ENCODE measurements around the gene LANCL2.

LANCL2 gene

GRCh38 chr7:55382251-55382650 lies 17.1 kb downstream of the LANCL2 start:
- DNase-seq (ENCODE audit: extremely low read depth, insufficient read length), result no peak
- H3K27me3 ChIP-seq (replicated peaks; ENCODE audit: control insufficient read depth, insufficient read depth, low read length), result no peaks in the 10 kb centered on the region
- no peak for TF ChIP-seq CTCF (IDR thresholded peaks at IDR 0.05; ENCODE audit: insufficient read depth, low read length, poor library complexity, severe bottlenecking)
- H3K4me3 ChIP-seq (replicated peaks; ENCODE audit: low read depth, low read length), result no peak overlapping the region
- H3K36me3 ChIP-seq (ENCODE audit: control insufficient read depth, insufficient read depth, low read length), result no peaks in the 10 kb centered on the region

GRCh38 chr7:55386541-55386940 lies 21.4 kb downstream of the LANCL2 start:
- DNase-seq (ENCODE audit: extremely low read depth, insufficient read length), result no peak
- no peak overlapping the region for H3K4me3 ChIP-seq (replicated peaks; ENCODE audit: low read depth, low read length)
- TF ChIP-seq CTCF (IDR thresholded peaks at IDR 0.05; ENCODE audit: insufficient read depth, low read length, poor library complexity, severe bottlenecking), result no peak
- H3K27me3 ChIP-seq (replicated peaks; ENCODE audit: control insufficient read depth, insufficient read depth, low read length), result no peaks in the 10 kb centered on the region
- H3K36me3 ChIP-seq (ENCODE audit: control insufficient read depth, insufficient read depth, low read length), result no peaks in the 10 kb centered on the region

- TF ChIP-seq CTCF (IDR thresholded peaks at IDR 0.05; ENCODE audit: insufficient read depth, low read length, poor library complexity, severe bottlenecking), result no peak
- Histone ChIP-seq H3K27me3 (replicated peaks; ENCODE audit: control insufficient read depth, insufficient read depth, low read length) (no peaks in the 10 kb centered on the region), H3K36me3 (ENCODE audit: control insufficient read depth, insufficient read depth, low read length) (no peaks in the 10 kb centered on the region), H3K4me3 (replicated peaks; ENCODE audit: low read depth, low read length) (no peak overlapping the region)
- DNase-seq (ENCODE audit: extremely low read depth, insufficient read length), result no peak
Observed at GRCh38 chr7:55387062-55387965, 22.2 kb downstream of the LANCL2 start.

- no peak for TF ChIP-seq CTCF (IDR thresholded peaks at IDR 0.05; ENCODE audit: insufficient read depth, low read length, poor library complexity, severe bottlenecking)
- no peaks in the 10 kb centered on the region for H3K27me3 ChIP-seq (replicated peaks; ENCODE audit: control insufficient read depth, insufficient read depth, low read length)
- no peak for DNase-seq (ENCODE audit: extremely low read depth, insufficient read length)
- H3K4me3 ChIP-seq (replicated peaks; ENCODE audit: low read depth, low read length), result no peak overlapping the region
- H3K36me3 ChIP-seq (ENCODE audit: control insufficient read depth, insufficient read depth, low read length), result peaks cover 3% of the 10 kb centered on the region
Observed at GRCh38 chr7:55396233-55396785, 31.2 kb downstream of the LANCL2 start.

- Histone ChIP-seq H3K36me3 (ENCODE audit: control insufficient read depth, insufficient read depth, low read length) (peaks cover 3% of the 10 kb centered on the region), H3K4me3 (replicated peaks; ENCODE audit: low read depth, low read length) (no peak overlapping the region), H3K27me3 (replicated peaks; ENCODE audit: control insufficient read depth, insufficient read depth, low read length) (no peaks in the 10 kb centered on the region)
- no peak for TF ChIP-seq CTCF (IDR thresholded peaks at IDR 0.05; ENCODE audit: insufficient read depth, low read length, poor library complexity, severe bottlenecking)
- DNase-seq (ENCODE audit: extremely low read depth, insufficient read length), result no peak
Observed at GRCh38 chr7:55397617-55398016, 32.5 kb downstream of the LANCL2 start.

Data from GM06990 (cell line).